Motor neuron (in vitro differentiated cells): ENCODE results near the gene HAUS3. TPM values are rescaled to one million over a fixed set of nuclear protein-coding genes. Genes with fewer than 3 reads are reported as not detected.
A peak's percentile ranks its signal among the peaks of the same experiment; 100 is the strongest.

Experiments
- ATAC-seq, 8 experiments: fragments of 200-7000 bp; cut with Tn5 transposase; replicated peaks in 6 of 8; 2 replicates each; pipeline ENCODE4 v1.8.0; 2021; ENCODE audit warnings: mild to moderate bottlenecking in 8 of 8, moderate library complexity in 8 of 8
- H3K27ac ChIP-seq, 2 donors: fragments of 250-450 bp; sonication (Bioruptor Pico); 2 replicates each; pipeline ENCODE4 v1.9.0; 2021; ENCODE audit warnings: antibody characterized with exemption in 2 of 2, mild to moderate bottlenecking in 2 of 2, moderate library complexity in 1 of 2
- H3K4me1 ChIP-seq, 2 donors: fragments of 250-450 bp; sonication (Bioruptor Pico); replicated peaks in 1 of 2; 2 replicates each; pipeline ENCODE4 v1.6.1; 2021; ENCODE audit warnings: antibody characterized with exemption in 2 of 2, mild to moderate bottlenecking in 2 of 2, moderate library complexity in 1 of 2
- H3K4me3 ChIP-seq, 5 donors: fragments of 250-450 bp; sonication (Bioruptor Pico); 2 replicates each; pipeline ENCODE4 v1.9.0; 2021; ENCODE audit warnings: antibody characterized with exemption in 5 of 5, mild to moderate bottlenecking in 5 of 5, moderate library complexity in 4 of 5
- WGBS, 10 experiments: fragments of 450-650 bp; shearing (Covaris generic); methylation state at CpG; one replicate each; pipeline ENCODE4 v1.0.0; 2022; 5-methylcytosine and 5-hydroxymethylcytosine counted together
- in situ Hi-C, 9 experiments: fragments of 400-800 bp; cut with MboI; loops; one replicate each; pipeline ENCODE4 v1.15.0; 2021; ENCODE audit warnings: low sequenced_read_pairs in 9 of 9, low pct_unique_long_range_greater_than_20kb in 2 of 9; ENCODE audit not compliant: unreplicated experiment in 9 of 9
- total RNA-seq, 8 experiments: library from RNA; unstranded; fragments of 300-600 nt; gene quantifications; 2 replicates each; pipeline versions ENCODE4 v1.2.3 to v1.2.4, GENCODE V29; 2022

Gene HAUS3
- total RNA-seq, 8 experiments from 2014 or later: 6.0 to 18.5 (median 10.2) TPM

- H3K4me3 ChIP-seq: no peak overlapping the region
- H3K4me1 ChIP-seq: peaks cover 0 to 3% of the 10 kb centered on the region in 2 donors
- H3K27ac ChIP-seq: no peak overlapping the region
- 60 to 97% (median 80%) methylated on average over 1 to 4 of the region's 30 CpGs; no CpG with 5 or more reads in 6 of the 10 experiments for WGBS, 10 experiments
- no peak for ATAC-seq
- in situ Hi-C loops: no loop called here
Observed at GRCh38 chr4:2250357-2251072, 8.6 kb upstream of the HAUS3 start.

GRCh38 chr4:2249526-2250356 lies 7.8 kb upstream of the HAUS3 start:
- WGBS, 10 experiments: 67 to 100% (median 85%) methylated on average over 1 to 7 of the region's 26 CpGs; no CpG with 5 or more reads in 2 of the 10 experiments
- no peak overlapping the region for H3K27ac ChIP-seq
- H3K4me3 ChIP-seq: no peak overlapping the region
- ATAC-seq: no peak
- in situ Hi-C loops: loop anchor here in 1 of 9 experiments (25.0 kb wide), 1 partner anchor 163 kb away; the partner anchor contains the start of genes CFAP99 and ZFYVE28
- H3K4me1 ChIP-seq: peaks cover 0 to 3% of the 10 kb centered on the region in 2 donors

DNA sequence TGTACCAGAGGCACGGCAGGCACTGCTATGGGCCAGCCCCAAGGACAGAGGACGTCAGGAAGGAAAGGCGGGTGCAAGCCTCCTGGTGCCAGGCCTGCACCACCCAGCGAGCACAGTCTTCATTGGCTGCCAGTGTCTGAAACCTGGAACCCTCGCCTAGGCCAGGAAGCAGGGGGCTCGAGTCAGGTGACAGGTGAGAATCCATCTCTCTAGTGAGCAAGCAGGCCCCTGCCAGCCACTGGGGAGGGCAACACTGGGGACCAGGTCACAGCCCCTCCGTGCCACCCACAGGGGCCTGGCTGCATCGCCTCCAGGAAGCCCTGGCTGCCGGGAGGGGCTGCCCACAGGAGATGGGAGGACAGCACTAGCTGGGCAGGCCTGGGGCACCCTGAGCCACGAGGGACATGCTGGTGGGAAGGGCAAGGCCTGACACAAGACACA lies 6.9 kb upstream of the HAUS3 start:
- 51 to 80% (median 60%) methylated on average over 1 to 3 of the region's 10 CpGs; no CpG with 5 or more reads in 5 of the 10 experiments for WGBS, 10 experiments
- Histone ChIP-seq H3K4me1 (peaks cover 0 to 3% of the 10 kb centered on the region in 2 donors), H3K4me3 (no peak overlapping the region), H3K27ac (no peak overlapping the region)
- ATAC-seq: no peak
- in situ Hi-C loops: loop anchor here in 1 of 9 experiments (25.0 kb wide), 1 partner anchor 163 kb away; the partner anchor contains the start of genes CFAP99 and ZFYVE28

DNA sequence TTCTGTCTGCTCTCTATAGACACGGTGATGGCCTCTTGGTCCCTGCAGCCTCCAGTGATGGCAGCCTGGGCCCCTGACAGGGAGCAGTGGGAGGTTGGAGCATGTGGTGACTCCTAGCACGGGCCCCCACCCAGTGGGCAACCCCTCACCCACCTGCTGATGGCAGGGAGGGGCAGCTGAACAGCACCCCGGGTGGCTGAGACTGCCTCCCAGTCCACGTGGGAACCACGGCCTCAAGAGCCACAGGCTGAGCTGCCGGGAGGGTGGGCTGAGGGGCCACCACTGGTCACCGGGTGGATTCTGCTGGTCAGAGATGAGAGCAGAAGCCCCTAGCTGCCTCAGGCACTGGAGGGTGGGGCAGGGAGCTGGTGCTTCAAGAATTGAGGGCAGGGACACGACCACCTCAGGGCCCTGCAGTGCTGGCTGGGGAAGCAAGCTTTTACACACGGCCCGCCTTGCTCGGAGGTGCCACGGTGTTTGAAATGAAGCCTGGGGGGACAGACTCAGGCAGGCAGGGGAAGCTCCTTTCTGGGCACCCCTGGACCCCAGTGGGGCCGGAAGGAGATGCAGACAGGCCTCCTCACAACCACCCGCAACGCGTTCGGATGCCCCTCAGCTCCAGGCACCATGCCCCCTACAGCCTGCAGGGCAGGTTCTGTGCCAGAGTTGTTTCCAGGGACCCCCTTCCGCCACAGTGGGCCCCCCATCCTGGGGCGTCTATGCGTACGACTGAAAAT lies 6.3 kb upstream of the HAUS3 start:
- in situ Hi-C loops: loop anchor here in 1 of 9 experiments (25.0 kb wide), 1 partner anchor 164 kb away; the partner anchor contains the start of genes CFAP99 and ZFYVE28
- H3K4me3 ChIP-seq: no peak overlapping the region
- H3K4me1 ChIP-seq: peaks cover 0 to 3% of the 10 kb centered on the region in 2 donors
- 73 to 100% (median 87%) methylated on average over 1 to 6 of the region's 21 CpGs; no CpG with 5 or more reads in 6 of the 10 experiments for WGBS, 10 experiments
- no peak overlapping the region for H3K27ac ChIP-seq
- no peak for ATAC-seq

DNA sequence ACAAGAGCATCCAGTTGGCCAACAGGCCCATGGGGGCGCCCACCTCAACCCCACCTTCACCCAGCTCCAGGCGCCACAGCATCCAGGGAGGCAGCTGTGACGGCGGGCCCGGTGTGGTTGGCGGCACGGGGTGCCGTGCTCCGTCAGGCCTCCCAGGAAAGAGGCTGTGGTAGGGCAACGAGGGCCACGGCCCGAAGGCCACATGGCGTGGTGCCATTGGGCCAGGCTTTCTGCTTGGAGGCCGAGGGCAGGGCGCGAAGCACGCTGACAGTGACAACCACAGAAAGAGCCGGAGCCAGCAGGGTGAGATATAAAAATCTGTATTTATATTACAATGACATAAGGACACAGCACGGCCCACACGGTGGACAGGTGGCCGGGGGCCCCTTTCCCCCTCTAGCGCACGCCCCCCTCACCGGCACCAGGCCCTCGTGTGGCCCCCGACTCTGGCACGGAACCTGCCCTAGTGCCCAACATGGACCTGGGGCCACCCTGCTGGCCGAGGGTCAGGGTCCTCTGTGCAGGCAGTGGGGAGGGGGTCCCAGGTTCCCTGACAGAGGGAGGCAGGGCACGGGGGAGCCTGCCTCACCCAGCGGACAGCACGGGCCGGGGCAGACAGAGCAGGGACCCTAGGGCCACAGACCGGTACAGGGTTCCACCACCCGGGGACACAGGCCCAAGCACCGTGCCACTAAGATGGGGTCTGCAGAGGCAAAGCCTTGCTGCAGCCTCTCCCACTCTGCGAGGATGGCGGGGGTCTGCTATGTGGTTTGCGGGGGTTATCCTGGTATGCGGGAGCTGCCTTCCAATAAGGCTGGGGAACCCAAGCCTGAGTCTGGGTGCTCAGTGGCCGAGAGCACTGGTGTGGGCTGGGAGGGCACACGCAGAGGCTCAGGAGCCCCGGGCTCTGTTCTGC lies 5.5 kb upstream of the HAUS3 start:
- Histone ChIP-seq H3K4me1 (peaks cover 0 to 3% of the 10 kb centered on the region in 2 donors), H3K4me3 (no peak overlapping the region), H3K27ac (no peak overlapping the region)
- in situ Hi-C loops: loop anchor here in 1 of 9 experiments (25.0 kb wide), 1 partner anchor 165 kb away; the partner anchor contains the start of genes CFAP99 and ZFYVE28
- 80 to 100% methylated on average over 1 to 2 of the region's 42 CpGs; no CpG with 5 or more reads in 8 of the 10 experiments for WGBS, 10 experiments
- peak in 1 of 8 experiments; percentile 6 for ATAC-seq

DNA sequence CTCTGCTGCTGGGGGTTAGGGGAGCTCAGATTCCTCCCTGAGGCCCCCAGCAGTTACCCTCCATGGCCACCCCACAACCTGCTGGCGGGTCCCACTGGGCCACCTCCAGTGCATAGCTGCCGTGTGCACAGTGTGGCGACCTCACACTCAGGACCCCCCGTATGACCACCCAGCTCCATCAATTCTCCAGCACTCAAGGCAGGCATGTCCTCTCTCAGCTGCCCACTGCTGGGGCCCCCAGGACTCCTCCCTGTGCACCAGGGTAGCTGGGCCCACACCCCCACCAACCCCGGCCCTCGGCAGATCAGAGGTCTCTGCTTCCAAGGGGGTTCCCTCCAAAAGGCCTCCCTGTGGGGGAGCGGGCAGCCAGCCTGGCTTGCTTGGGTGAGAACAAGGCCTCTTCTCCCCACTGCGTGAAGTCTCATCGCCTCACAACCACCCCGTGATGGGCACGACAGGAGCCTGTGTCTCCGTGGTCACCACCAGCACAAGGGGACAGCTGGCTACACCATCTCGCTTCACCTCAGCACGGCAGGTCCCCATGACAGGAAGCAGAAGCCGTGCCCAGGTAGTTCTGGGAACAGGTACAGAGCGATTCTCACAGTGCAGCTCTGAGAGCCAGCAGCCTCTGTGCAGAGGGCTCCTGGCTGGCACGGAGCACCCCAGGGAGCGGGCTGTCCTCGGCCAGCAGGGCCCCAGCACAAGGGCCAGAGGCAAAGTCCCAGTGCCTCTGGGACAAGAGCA lies 4.6 kb upstream of the HAUS3 start:
- Histone ChIP-seq H3K4me1 (peaks cover 0 to 3% of the 10 kb centered on the region in 2 donors), H3K4me3 (no peak overlapping the region), H3K27ac (no peak overlapping the region)
- 89 to 93% (median 91%) methylated on average over 3 to 11 of the region's 19 CpGs; no CpG with 5 or more reads in 7 of the 10 experiments for WGBS, 10 experiments
- ATAC-seq: no peak
- in situ Hi-C loops: loop anchor here in 1 of 9 experiments (25.0 kb wide), 1 partner anchor 166 kb away; the partner anchor contains the start of genes CFAP99 and ZFYVE28

DNA sequence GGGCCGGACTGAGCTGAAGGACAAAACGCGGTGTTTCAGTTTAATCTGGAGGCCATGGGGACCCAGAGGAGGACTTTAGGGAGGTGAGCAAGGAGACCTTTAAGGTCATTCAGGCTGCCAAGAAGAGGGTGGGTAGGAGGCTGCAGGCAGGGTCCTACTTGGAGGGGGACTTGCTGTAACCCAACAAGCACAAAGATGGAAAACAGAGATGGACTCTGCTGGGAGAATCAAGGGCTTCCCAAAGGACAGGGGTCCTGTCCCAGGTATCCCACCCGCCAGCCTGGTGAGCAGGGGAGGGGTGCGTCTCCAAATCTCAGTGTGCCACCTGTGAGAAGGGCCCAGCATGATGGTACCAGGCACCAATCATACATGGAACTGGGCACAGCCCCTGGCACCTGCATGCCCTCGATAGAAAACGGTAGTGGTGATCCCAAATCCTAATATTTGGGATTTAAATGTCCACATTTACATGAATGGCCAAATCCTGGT lies 3.9 kb upstream of the HAUS3 start:
- peaks cover 2 to 3% of the 10 kb centered on the region in 2 donors for H3K4me1 ChIP-seq
- no peak overlapping the region for H3K4me3 ChIP-seq
- in situ Hi-C loops: loop anchor here in 1 of 9 experiments (25.0 kb wide), 1 partner anchor 166 kb away; the partner anchor contains the start of genes CFAP99 and ZFYVE28
- 40 to 100% (median 92%) methylated on average over 1 to 4 of the region's 7 CpGs; no CpG with 5 or more reads in 5 of the 10 experiments for WGBS, 10 experiments
- no peak for ATAC-seq
- no peak overlapping the region for H3K27ac ChIP-seq

GRCh38 chr4:2245057-2245786 lies 3.3 kb upstream of the HAUS3 start:
- no peak for ATAC-seq
- in situ Hi-C loops: loop anchor here in 1 of 9 experiments (25.0 kb wide), 1 partner anchor 167 kb away; the partner anchor contains the start of genes CFAP99 and ZFYVE28
- Histone ChIP-seq H3K4me3 (no peak overlapping the region), H3K27ac (no peak overlapping the region), H3K4me1 (peaks cover 8% of the 10 kb centered on the region in 2 donors)
- WGBS, 10 experiments: 50 to 100% (median 77%) methylated on average over 1 to 5 of the region's 7 CpGs; no CpG with 5 or more reads in 3 of the 10 experiments

- WGBS, 10 experiments: 0 to 100% (median 52%) methylated on average over 1 to 5 of the region's 5 CpGs
- Histone ChIP-seq H3K27ac (no peak overlapping the region), H3K4me1 (peaks cover 18 to 22% of the 10 kb centered on the region in 2 donors), H3K4me3 (no peak overlapping the region)
- no peak for ATAC-seq
- in situ Hi-C loops: loop anchor here in 1 of 9 experiments (25.0 kb wide), 1 partner anchor 168 kb away; the partner anchor contains the start of genes CFAP99 and ZFYVE28
Observed at GRCh38 chr4:2243681-2244380, 1.9 kb upstream of the HAUS3 start.

DNA sequence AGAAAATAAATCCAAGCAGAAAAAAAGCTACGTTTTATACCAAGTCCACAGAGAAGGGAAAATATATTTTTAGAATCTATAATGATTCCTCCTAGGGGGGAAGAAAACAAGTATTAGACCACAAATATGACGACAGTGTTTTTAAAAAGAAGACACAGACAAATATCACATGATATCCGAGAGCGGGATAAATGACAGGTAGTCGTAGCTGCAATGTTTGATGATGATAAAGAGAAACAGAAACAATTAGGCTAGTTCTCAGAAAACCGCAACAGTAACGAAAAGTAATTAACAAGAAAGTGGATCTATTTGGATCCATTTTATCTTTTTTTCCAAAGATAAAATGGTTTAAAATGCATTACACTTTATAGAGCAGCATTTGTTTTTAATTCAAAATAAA lies 918 bp downstream of the HAUS3 start:
- in situ Hi-C loops: loop anchor here in 1 of 9 experiments (25.0 kb wide), 1 partner anchor 171 kb away; the partner anchor contains the start of genes CFAP99 and ZFYVE28

More for the DNA sequence above, 918 bp downstream of the HAUS3 start:
- Histone ChIP-seq H3K4me3 (peak overlapping the region; percentile 62 to 81 (median 67)), H3K4me1 (peaks cover 17 to 35% of the 10 kb centered on the region in 2 donors), H3K27ac (no peak overlapping the region)
- WGBS, 10 experiments: 0 to 19% (median 7%) methylated on average over 3 to 7 of the region's 7 CpGs
- no peak for ATAC-seq
